ENCODE measurements around the gene FBXO44.

DNA sequence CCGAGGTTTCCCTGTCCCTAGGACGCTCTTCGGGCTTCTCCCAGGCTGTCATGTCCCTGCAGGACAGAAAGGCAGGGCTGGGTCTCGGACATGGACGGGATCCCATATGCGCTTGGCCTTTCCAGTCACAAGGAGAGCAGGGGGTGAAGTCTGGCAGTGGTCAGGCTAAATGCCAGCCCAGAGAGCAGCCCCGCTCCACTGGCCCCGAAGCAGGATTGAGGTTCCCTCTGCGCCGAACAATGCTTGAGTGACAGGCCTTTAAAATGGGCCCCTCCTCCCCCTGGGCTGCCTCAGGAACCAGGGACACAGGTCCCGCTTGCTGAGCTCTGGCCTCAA lies 49.5 kb downstream of the FBXO44 start:
- TF ChIP-seq BHLHE40 (IDR thresholded peaks at IDR 0.05; ENCODE audit: borderline replicate concordance in 1 of 2, low read depth in 2 of 2, low read length in 1 of 2) = no peak
- TF ChIP-seq HDAC6 (IDR thresholded peaks at IDR 0.05; ENCODE audit: unreplicated experiment) = no peak
- TF ChIP-seq, protein P1, sequence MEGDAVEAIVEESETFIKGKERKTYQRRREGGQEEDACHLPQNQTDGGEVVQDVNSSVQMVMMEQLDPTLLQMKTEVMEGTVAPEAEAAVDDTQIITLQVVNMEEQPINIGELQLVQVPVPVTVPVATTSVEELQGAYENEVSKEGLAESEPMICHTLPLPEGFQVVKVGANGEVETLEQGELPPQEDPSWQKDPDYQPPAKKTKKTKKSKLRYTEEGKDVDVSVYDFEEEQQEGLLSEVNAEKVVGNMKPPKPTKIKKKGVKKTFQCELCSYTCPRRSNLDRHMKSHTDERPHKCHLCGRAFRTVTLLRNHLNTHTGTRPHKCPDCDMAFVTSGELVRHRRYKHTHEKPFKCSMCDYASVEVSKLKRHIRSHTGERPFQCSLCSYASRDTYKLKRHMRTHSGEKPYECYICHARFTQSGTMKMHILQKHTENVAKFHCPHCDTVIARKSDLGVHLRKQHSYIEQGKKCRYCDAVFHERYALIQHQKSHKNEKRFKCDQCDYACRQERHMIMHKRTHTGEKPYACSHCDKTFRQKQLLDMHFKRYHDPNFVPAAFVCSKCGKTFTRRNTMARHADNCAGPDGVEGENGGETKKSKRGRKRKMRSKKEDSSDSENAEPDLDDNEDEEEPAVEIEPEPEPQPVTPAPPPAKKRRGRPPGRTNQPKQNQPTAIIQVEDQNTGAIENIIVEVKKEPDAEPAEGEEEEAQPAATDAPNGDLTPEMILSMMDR (IDR thresholded peaks at IDR 0.05 in 2 of 3, conservative IDR thresholded peaks at IDR 0.05 in 1 of 3; ENCODE audit: control insufficient read depth in 2 of 3, extremely low read depth in 1 of 3, insufficient read depth in 1 of 3, low read depth in 3 of 3, low read length in 3 of 3) = no peak
- no peak for TF ChIP-seq POLR2AphosphoS5 (IDR thresholded peaks at IDR 0.05; ENCODE audit: low read length)
- TF ChIP-seq SREBF2 (IDR thresholded peaks at IDR 0.05; ENCODE audit: low read length) = no peak
- no peak for TF ChIP-seq POLR2A (IDR thresholded peaks at IDR 0.05; ENCODE audit: low read depth, low read length)
- no peak for TF ChIP-seq NR2C1 (IDR thresholded peaks at IDR 0.05)
- no peak for TF ChIP-seq STAT3 (IDR thresholded peaks at IDR 0.05; ENCODE audit: low read depth, low read length)
- TF ChIP-seq RCOR1 (conservative IDR thresholded peaks at IDR 0.05; ENCODE audit: low read depth, low read length) = no peak

Measured in GM12878 (cell line).